HEK293 (cell line): ENCODE data around the gene CANT1.

ENCODE experiments used
- ZNF121 ChIP-seq: fragments of 450-650 bp; formaldehyde crosslinking; IDR thresholded peaks from 2 replicates; pipeline ENCODE4 v1.5.1; 2016; ENCODE audit warnings: missing biosample characterization, missing genetic modification characterization
- TF ChIP-seq, protein P1 (sequence below): fragments of 450-650 bp; formaldehyde crosslinking; IDR thresholded peaks from 2 replicates; pipeline ENCODE4 v1.5.1; 2016; ENCODE audit warnings: missing biosample characterization, missing genetic modification characterization

DNA sequence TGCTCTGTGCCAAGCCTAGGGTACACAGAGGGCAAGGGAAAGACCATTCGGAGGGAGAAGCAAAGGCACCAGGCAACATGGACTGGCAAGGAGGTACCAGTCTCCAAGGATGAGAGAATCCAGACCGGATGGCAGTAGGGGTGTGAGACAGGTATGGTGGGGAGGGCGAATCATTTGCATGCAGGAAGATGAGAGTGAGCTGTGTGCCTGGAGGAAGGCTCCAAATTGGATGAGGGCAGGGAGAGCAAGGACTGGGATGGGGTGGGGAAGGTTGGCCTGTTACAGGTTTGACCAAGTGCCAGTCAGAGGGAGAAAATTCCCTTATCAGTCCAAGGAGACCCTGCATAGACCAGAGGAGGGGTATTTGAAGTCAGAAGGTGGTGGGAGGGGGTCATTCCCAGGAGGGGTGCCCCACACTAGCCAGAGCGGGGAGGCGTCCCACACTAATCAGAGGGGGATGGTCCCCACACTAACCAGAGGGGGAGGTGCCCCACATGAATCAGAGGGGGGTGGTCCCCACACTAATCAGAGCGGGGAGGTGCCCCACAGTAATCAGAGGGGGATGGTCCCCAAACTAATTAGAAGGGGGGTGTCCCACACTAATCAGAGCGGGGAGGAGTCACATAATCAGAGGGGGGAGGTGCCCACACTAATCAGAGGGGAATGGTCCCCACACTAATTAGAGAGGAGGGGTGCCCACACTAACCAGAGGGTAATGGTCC lies 737 bp downstream of the CANT1 start:
- no peak for TF ChIP-seq ZNF121 (tag by site-specific recombination)
- TF ChIP-seq, protein P1, sequence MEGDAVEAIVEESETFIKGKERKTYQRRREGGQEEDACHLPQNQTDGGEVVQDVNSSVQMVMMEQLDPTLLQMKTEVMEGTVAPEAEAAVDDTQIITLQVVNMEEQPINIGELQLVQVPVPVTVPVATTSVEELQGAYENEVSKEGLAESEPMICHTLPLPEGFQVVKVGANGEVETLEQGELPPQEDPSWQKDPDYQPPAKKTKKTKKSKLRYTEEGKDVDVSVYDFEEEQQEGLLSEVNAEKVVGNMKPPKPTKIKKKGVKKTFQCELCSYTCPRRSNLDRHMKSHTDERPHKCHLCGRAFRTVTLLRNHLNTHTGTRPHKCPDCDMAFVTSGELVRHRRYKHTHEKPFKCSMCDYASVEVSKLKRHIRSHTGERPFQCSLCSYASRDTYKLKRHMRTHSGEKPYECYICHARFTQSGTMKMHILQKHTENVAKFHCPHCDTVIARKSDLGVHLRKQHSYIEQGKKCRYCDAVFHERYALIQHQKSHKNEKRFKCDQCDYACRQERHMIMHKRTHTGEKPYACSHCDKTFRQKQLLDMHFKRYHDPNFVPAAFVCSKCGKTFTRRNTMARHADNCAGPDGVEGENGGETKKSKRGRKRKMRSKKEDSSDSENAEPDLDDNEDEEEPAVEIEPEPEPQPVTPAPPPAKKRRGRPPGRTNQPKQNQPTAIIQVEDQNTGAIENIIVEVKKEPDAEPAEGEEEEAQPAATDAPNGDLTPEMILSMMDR (tag by site-specific recombination), result no peak
